T-helper 9 cell (primary cell): ENCODE data around the gene TUBGCP2.

Experiments used
- DNase-seq: peaks from one replicate; pipeline ENCODE4 v3.0.0-alpha.2; 2020

TUBGCP2 gene

GRCh38 chr10:133299738-133300137, 8.9 kb downstream of the TUBGCP2 start:
- no peak for DNase-seq

- no peak for DNase-seq
Measured at GRCh38 chr10:133299224-133299623, 9.4 kb downstream of the TUBGCP2 start.

GRCh38 chr10:133298466-133298865, 10.2 kb downstream of the TUBGCP2 start:
- no peak for DNase-seq

- no peak for DNase-seq
Measured at GRCh38 chr10:133297504-133297903, 11.2 kb downstream of the TUBGCP2 start.

GRCh38 chr10:133295426-133296320, 13.0 kb downstream of the TUBGCP2 start:
- DNase-seq, result no peak

GRCh38 chr10:133294189-133294588, 14.5 kb downstream of the TUBGCP2 start:
- DNase-seq, result no peak

- DNase-seq, result no peak
Measured at GRCh38 chr10:133293810-133294119, 14.9 kb downstream of the TUBGCP2 start.

- DNase-seq, result no peak
Measured at GRCh38 chr10:133292919-133293809, 15.5 kb downstream of the TUBGCP2 start.

- DNase-seq, result no peak
Measured at GRCh38 chr10:133289761-133290160, 18.9 kb downstream of the TUBGCP2 start.

- no peak for DNase-seq
Measured at GRCh38 chr10:133287832-133288500, 20.7 kb downstream of the TUBGCP2 start.

GRCh38 chr10:133286366-133286765, 22.3 kb downstream of the TUBGCP2 start:
- DNase-seq, result no peak

GRCh38 chr10:133285217-133285616, 23.5 kb downstream of the TUBGCP2 start:
- no peak for DNase-seq

- DNase-seq, result no peak
Measured at GRCh38 chr10:133283931-133284330, 24.7 kb downstream of the TUBGCP2 start.

- no peak for DNase-seq
Measured at GRCh38 chr10:133282846-133283390, 25.8 kb downstream of the TUBGCP2 start.

- no peak for DNase-seq
Measured at GRCh38 chr10:133281628-133282372, 26.9 kb downstream of the TUBGCP2 start.

GRCh38 chr10:133281084-133281483, 27.6 kb downstream of the TUBGCP2 start:
- no peak for DNase-seq

GRCh38 chr10:133280391-133281059, 28.1 kb downstream of the TUBGCP2 start:
- no peak for DNase-seq

GRCh38 chr10:133279326-133280226, 29.1 kb downstream of the TUBGCP2 start:
- DNase-seq, result no peak

- peak; percentile 61 for DNase-seq
Measured at GRCh38 chr10:133278577-133279265, 30.0 kb downstream of the TUBGCP2 start.
